OCI-LY7 (cell line): ENCODE results near the gene CKS2. TPM values are rescaled to one million over a fixed set of nuclear protein-coding genes. Genes with fewer than 3 reads are reported as not detected.

Experiments used
- BruUV-seq: library from RNA; stranded (reverse); fragments of 400-500 nt; replicated peaks from 2 replicates; lab custom pipeline; 2021; lab: Mats Ljungman, UMichigan
- CTCF ChIA-PET: fragments of 300-600 bp; sonication (Branson Sonifier 250); formaldehyde crosslinking; loops from one replicate; lab custom pipeline; 2022; ENCODE audit warnings: antibody characterized with exemption; ENCODE audit not compliant: unreplicated experiment; lab: Charles Lee
- POLR2A ChIA-PET: fragments of 300-600 bp; sonication (Branson Sonifier 250); formaldehyde crosslinking; loops from one replicate; lab custom pipeline; 2022; ENCODE audit warnings: antibody characterized with exemption; lab: Charles Lee
- DNase-seq: peaks from one replicate; pipeline ENCODE4 v3.0.0-alpha.2; 2015; ENCODE audit warnings: low spot score
- H2AFZ ChIP-seq: fragments of 200-600 bp; sonication (generic), shearing (Covaris generic); 2 replicates; pipeline ENCODE4 v1.6.1; 2014; ENCODE audit warnings: mild to moderate bottlenecking, antibody characterized with exemption, low read length, moderate library complexity
- H3K27ac ChIP-seq: fragments of 200-600 bp; sonication (generic); 2 replicates; pipeline ENCODE4 v1.5.1; 2014; ENCODE audit warnings: mixed run types, low read depth, mild to moderate bottlenecking, moderate library complexity, low read length, inconsistent platforms; ENCODE audit not compliant: poor library complexity, severe bottlenecking
- H3K36me3 ChIP-seq: fragments of 200-600 bp; sonication (generic); 2 replicates; pipeline ENCODE4 v1.6.1; 2014; ENCODE audit warnings: mild to moderate bottlenecking, antibody characterized with exemption, low read length, moderate library complexity, mixed read lengths; ENCODE audit not compliant: insufficient read depth
- H3K4me1 ChIP-seq: fragments of 200-600 bp; sonication (generic); 2 replicates; pipeline ENCODE4 v1.5.1; 2014; ENCODE audit warnings: mild to moderate bottlenecking, low read length; ENCODE audit not compliant: insufficient read depth, poor library complexity, severe bottlenecking
- H3K4me2 ChIP-seq: fragments of 200-600 bp; sonication (generic); 2 replicates; pipeline ENCODE4 v1.6.1; 2014; ENCODE audit warnings: mild to moderate bottlenecking, low read length
- H3K4me3 ChIP-seq: fragments of 200-600 bp; sonication (generic); 2 replicates; pipeline ENCODE4 v1.5.1; 2014; ENCODE audit warnings: mild to moderate bottlenecking, low read depth, low read length; ENCODE audit not compliant: poor library complexity, severe bottlenecking
- H3K79me2 ChIP-seq: fragments of 200-600 bp; sonication (generic); 2 replicates; pipeline ENCODE4 v1.6.1; 2016; ENCODE audit warnings: low read depth, mild to moderate bottlenecking, low read length, moderate library complexity, mixed read lengths; ENCODE audit not compliant: insufficient read depth
- H3K9me2 ChIP-seq: fragments of 200-600 bp; sonication (generic); 2 replicates; pipeline ENCODE4 v1.6.1; 2016; ENCODE audit warnings: mild to moderate bottlenecking, low read length, mixed read lengths; ENCODE audit not compliant: insufficient read depth
- H3K9me3 ChIP-seq: fragments of 200-600 bp; sonication (generic); 2 replicates; pipeline ENCODE4 v1.6.1; 2014; ENCODE audit warnings: mild to moderate bottlenecking, mixed run types, low read length, mixed read lengths
- H4K20me1 ChIP-seq: fragments of 200-600 bp; sonication (generic); 2 replicates; pipeline ENCODE4 v1.6.1; 2014; ENCODE audit warnings: mild to moderate bottlenecking, antibody characterized with exemption, low read length, moderate library complexity, mixed read lengths; ENCODE audit not compliant: insufficient read depth
- EZH2phosphoT487 ChIP-seq: fragments of 200-600 bp; sonication (generic); IDR thresholded peaks from 2 replicates; pipeline ENCODE4 v1.6.1; 2018; ENCODE audit warnings: low read depth, borderline replicate concordance, mild to moderate bottlenecking, mixed run types, antibody characterized with exemption, low read length, moderate library complexity, mixed read lengths
- intact Hi-C: fragments of 100-400 bp; cut with micrococcal nuclease; formaldehyde crosslinking; loops from one replicate; pipeline ENCODE4 v1.10.0; 2022; ENCODE audit not compliant: unreplicated experiment
- total RNA-seq, 2 experiments: library from RNA; depleted of rRNA in 1 of 2; stranded (reverse); fragments of >200 nt in 1 of 2; shearing (Covaris generic) in 1 of 2; gene quantifications; 2 replicates each; pipeline ENCODE4 v1.2.3, GENCODE V29; 2014 to 2022
- TF ChIP-seq, protein P1 (sequence below): fragments of 200-600 bp; sonication (generic); conservative IDR thresholded peaks from 2 replicates; pipeline ENCODE4 v1.5.1; 2014; ENCODE audit warnings: mild to moderate bottlenecking, antibody characterized with exemption, low read length, moderate library complexity, mixed read lengths

CKS2 gene
- total RNA-seq, 2 experiments from 2014 or later: 285 to 299 TPM

GRCh38 chr9:89304020-89304833 is 6.8 kb upstream of the CKS2 start:
- H2AFZ ChIP-seq: peak overlapping the region; percentile 72
- peak overlapping the region; percentile 42 for H3K27ac ChIP-seq
- ChIA-PET CTCF (no interaction called here), POLR2A (interaction anchor here (1.1 to 1.6 kb wide), 3 partner anchors 10 to 25 kb away, joined by 3 to 8 read pairs (median 5); no protein-coding TSS in a partner anchor)
- H3K9me2 ChIP-seq: no peaks in the 10 kb centered on the region
- H3K36me3 ChIP-seq: peaks cover 10% of the 10 kb centered on the region; the same call in 1 of the 2 replicates
- peaks cover 36% of the 10 kb centered on the region for H3K4me1 ChIP-seq
- no peak for DNase-seq
- no peak overlapping the region for H3K4me3 ChIP-seq
- H4K20me1 ChIP-seq: no peaks in the 10 kb centered on the region
- peak overlapping the region; percentile 22; the same call in 1 of the 2 replicates for H3K4me2 ChIP-seq
- intact Hi-C loops: no loop called here
- no peak for TF ChIP-seq EZH2phosphoT487
- TF ChIP-seq, protein P1, sequence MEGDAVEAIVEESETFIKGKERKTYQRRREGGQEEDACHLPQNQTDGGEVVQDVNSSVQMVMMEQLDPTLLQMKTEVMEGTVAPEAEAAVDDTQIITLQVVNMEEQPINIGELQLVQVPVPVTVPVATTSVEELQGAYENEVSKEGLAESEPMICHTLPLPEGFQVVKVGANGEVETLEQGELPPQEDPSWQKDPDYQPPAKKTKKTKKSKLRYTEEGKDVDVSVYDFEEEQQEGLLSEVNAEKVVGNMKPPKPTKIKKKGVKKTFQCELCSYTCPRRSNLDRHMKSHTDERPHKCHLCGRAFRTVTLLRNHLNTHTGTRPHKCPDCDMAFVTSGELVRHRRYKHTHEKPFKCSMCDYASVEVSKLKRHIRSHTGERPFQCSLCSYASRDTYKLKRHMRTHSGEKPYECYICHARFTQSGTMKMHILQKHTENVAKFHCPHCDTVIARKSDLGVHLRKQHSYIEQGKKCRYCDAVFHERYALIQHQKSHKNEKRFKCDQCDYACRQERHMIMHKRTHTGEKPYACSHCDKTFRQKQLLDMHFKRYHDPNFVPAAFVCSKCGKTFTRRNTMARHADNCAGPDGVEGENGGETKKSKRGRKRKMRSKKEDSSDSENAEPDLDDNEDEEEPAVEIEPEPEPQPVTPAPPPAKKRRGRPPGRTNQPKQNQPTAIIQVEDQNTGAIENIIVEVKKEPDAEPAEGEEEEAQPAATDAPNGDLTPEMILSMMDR: no peak
- H3K9me3 ChIP-seq: no peaks in the 10 kb centered on the region; the same call in 1 of the 2 replicates
- BruUV-seq: no TSS peak
- H3K79me2 ChIP-seq: peaks cover 2% of the 10 kb centered on the region; the same call in 1 of the 2 replicates

DNA sequence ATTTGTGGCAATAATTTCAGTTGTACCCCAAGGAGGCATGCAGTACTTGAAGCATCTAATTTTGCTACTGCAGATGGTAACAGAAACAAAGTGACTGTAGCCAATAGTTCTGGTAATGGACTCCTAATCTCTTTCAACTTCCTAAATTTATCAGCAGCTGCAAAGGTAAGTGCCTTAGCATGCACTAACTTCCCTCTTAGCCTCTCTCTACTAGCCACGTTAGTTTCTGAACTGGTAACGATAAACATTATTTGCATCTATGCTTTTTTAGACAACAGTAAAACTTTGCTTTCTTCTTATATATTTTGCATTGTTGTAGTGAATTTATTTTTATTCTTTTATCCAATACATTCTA is 6.2 kb upstream of the CKS2 start:
- peak; percentile 36 for DNase-seq
- Histone ChIP-seq H3K4me2 (peak overlapping the region; percentile 22), H3K27ac (peak overlapping the region; percentile 42), H3K9me2 (no peaks in the 10 kb centered on the region), H3K36me3 (peaks cover 10% of the 10 kb centered on the region; the same call in 1 of the 2 replicates), H2AFZ (peak overlapping the region; percentile 72), H3K4me3 (no peak overlapping the region), H4K20me1 (no peaks in the 10 kb centered on the region), H3K4me1 (peaks cover 42% of the 10 kb centered on the region), H3K9me3 (no peaks in the 10 kb centered on the region; the same call in 1 of the 2 replicates), H3K79me2 (peaks cover 8% of the 10 kb centered on the region; the same call in 1 of the 2 replicates)
- no TSS peak for BruUV-seq
- TF ChIP-seq, protein P1: no peak
- no peak for TF ChIP-seq EZH2phosphoT487
- ChIA-PET CTCF (no interaction called here), POLR2A (interaction anchor here (1.0 to 1.6 kb wide), 4 partner anchors 8 to 25 kb away, joined by 3 to 5 read pairs (median 4); no protein-coding TSS in a partner anchor)
- intact Hi-C loops: loop anchor here (5.0 kb wide), 1 partner anchor 437 kb away; no protein-coding TSS in a partner anchor
